G401 (cell line): ENCODE results near the gene PLCB4. TPM values are rescaled to one million over a fixed set of nuclear protein-coding genes. Genes with fewer than 3 reads are reported as not detected.
A peak's percentile ranks its signal among the peaks of the same experiment; 100 is the strongest.

ENCODE experiments used
- DNase-seq: peaks from one replicate; pipeline ENCODE4 v3.0.0-alpha.2; 2015; ENCODE audit warnings: low spot score
- in situ Hi-C: cut with HindIII; loops from 2 replicates; pipeline ENCODE4 v1.10.0; 2016; ENCODE audit warnings: low sequenced_read_pairs, mixed read lengths
- total RNA-seq: library from RNA; depleted of rRNA; stranded (reverse); fragments of >200 nt; shearing (Covaris generic); gene quantifications from 2 replicates; pipeline ENCODE4 v1.2.3, GENCODE V29; 2014

The PLCB4 gene
- total RNA-seq, 1 experiment from 2014 or later: 2.4 TPM

GRCh38 chr20:9428292-9428607 is 359.4 kb downstream of the PLCB4 start:
- in situ Hi-C loops: no loop called here
- DNase-seq: no peak

DNA sequence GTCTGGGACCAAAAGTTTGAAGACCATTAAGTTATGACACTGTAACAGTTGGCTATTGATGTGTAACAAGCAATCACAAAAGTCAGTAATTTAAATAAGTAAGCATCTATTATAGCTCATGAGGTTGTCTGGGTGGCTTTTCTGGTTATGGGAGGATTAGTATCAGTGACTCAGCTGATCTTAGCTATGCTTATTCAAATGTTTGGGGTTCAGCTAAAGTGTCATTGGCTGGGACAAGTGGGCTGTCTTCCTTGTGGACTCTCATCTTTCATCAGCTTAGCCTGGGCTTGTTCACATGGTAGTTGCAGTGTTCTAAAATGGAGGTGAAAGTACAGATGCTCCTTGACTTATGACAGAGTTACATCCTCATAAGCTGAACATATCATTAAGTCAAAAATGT is 370.9 kb downstream of the PLCB4 start:
- DNase-seq: no peak
- in situ Hi-C loops: no loop called here

GRCh38 chr20:9440892-9441291 is 372.0 kb downstream of the PLCB4 start:
- in situ Hi-C loops: no loop called here
- DNase-seq: no peak

DNA sequence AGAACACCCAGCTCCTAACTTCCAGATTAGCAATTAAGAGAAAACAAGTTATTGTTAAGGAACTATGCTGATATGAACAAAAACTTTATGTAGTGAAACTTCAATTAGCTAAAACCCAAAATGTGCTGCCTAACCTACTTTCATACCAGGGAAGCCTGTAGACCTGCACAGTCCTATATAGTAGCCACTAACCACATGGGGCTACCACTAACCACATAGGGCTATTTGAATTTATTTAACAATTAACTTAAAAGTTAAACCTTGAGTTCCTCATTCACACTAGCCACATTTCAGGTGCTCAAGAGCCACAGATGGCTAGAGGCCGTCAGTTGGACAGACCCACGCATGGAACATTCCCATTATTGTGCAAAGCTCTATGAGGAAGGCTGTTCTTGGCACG is 373.1 kb downstream of the PLCB4 start:
- in situ Hi-C loops: no loop called here
- DNase-seq: no peak

- in situ Hi-C loops: no loop called here
- DNase-seq: peak; percentile 44
Observed at GRCh38 chr20:9442858-9443257, 374.0 kb downstream of the PLCB4 start.

- in situ Hi-C loops: no loop called here
- no peak for DNase-seq
Observed at GRCh38 chr20:9444921-9445320, 376.0 kb downstream of the PLCB4 start.

- in situ Hi-C loops: no loop called here
- DNase-seq: no peak
Observed at GRCh38 chr20:9447182-9447581, 378.3 kb downstream of the PLCB4 start.

GRCh38 chr20:9453201-9453600 is 384.3 kb downstream of the PLCB4 start:
- DNase-seq: no peak
- in situ Hi-C loops: no loop called here

DNA sequence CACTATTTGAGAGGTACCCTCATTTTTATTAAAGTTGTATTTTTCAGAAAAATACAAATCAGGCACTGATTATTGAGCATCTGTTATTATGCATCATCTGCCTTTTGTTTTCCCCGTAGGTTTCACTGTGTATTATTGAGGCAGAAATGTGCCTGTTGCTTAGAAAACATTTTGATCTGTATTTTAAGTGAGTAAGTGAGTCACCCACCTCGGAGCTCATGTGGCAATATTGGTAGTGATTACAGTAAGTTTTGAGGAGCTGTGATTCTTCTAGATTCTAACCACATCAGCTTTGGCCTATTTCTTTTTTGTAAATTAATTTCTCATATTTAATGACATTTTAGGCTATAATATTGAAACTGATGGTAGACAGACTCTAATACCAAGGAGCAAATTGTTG is 385.9 kb downstream of the PLCB4 start:
- DNase-seq: no peak
- in situ Hi-C loops: no loop called here

DNA sequence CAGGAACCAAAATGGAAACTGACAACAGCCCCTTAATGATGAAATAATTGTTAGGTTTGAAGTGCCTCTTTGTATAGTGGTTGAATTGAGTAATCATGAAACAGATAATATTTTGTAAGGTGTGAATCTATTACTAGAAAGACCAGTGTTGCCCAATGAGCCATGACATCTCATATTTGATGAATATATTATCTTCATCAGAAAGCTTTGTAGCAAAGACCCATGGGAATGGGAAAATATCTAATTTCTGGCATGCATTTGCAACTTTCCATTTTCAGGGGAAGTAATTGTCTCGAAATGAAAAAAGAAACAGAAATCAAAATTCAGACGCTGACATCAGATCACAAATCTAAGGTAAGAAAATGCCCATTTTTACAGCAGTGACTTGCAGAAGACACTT is 388.2 kb downstream of the PLCB4 start:
- DNase-seq: no peak
- in situ Hi-C loops: no loop called here

DNA sequence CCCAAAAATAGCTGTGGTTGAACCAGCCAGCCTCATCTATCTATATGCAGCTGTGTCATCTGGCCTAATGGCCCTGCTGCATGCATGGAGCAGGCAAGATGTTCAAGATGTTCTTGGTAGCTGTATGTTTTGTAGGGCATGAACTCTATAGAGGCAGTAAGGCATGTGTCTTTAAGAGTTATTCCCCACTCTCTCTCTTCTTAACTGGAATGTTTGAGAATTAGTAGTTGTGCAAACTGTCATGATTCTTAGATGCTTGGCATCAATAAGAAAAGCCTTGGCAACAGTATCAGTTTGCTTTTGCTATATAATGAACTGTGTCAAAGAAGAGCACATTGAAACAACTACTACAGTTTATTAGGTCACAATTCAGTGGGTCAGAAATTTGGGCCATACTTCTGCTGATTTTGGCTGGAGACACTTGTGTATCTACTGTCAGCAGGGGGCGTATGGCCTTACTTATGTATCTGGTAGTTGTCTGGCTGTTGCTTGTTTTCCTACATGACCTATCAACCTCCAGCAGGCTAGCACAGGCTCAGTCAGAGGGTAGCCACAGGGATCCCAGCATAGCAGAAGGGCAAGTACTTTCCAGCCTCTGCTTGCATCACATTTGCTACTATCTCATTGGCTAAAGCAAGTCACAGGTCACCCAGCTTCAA is 389.4 kb downstream of the PLCB4 start:
- no peak for DNase-seq

DNA sequence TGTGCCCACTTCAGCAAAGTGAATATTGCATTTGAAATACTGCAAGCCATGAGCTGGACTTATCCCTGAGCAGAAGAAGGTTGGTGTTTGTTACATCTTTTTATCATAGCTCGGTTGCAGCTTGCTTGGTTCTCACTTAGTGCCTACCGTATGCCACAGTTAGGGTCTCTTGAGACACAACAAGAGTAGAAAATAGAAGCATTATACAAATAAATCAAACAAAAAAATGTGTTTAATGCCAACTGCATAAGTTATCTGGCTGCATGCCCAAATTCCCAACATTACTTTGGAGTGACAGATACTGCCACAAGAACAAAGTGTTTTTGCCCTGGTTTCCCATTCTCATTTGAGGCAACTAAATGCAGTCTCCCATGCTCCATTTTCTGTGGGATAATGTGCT is 391.6 kb downstream of the PLCB4 start:
- DNase-seq: no peak
- in situ Hi-C loops: no loop called here

More for the DNA sequence above, 389.4 kb downstream of the PLCB4 start:
- in situ Hi-C loops: no loop called here

DNA sequence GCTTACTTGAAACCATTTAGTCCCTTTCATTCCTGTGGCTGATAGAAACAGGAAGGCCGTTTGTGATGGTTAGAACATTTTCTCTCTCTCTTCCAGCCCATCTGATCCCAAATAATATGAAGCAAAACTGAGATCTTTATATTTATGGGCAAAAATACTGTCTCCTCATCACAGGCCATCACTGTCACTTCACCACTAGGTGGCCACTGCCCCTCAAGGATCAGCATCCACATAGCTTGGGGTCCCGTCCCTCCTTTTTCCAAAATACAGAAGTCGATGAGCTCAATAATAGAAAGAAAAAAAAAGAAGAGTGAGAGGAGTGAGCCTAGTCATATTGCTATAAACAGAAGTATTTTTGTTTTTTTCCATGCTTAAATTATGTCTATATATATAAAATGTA is 399.1 kb downstream of the PLCB4 start:
- DNase-seq: no peak
- in situ Hi-C loops: no loop called here

- in situ Hi-C loops: no loop called here
- DNase-seq: no peak
Observed at GRCh38 chr20:9474835-9475415, 406.0 kb downstream of the PLCB4 start.

GRCh38 chr20:9475456-9475855 is 406.6 kb downstream of the PLCB4 start:
- in situ Hi-C loops: no loop called here
- no peak for DNase-seq

DNA sequence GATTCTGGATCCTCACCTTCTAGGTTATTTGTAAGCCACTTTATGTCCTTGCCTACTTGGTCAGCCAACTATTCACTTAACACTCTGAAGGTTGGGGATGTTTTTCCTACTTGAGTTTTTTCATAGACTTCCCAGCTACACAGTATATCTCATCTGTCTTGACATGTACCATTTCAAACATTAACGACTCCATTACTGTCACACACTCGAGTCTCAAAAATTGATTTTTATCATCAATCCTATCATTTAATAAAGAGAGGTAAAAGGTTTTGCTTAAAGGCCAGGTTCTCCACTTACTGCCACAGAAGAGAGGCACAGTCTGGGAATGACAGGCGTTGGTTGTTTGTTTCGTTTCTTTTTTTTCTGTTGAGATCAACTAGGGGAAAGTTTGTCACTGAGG is 407.3 kb downstream of the PLCB4 start:
- in situ Hi-C loops: no loop called here
- no peak for DNase-seq

DNA sequence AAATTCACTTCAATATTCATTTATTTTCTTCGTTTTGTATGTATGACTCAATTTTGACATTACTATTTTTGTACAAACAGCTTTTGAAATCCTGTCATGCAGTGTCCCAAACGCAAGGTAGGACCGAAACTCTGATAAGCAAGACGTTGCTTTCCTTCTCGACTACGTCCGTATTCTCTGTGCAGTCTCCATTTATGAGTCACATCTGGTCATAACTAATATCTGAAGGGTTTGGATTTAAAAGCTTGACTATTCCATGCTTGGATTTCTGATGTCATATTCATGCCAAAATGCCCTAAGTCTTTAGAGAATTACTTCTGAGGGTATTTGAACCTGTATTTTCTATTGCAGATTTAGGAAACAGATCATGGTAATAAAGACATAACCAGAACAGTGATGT is 407.8 kb downstream of the PLCB4 start:
- DNase-seq: no peak
- in situ Hi-C loops: no loop called here

DNA sequence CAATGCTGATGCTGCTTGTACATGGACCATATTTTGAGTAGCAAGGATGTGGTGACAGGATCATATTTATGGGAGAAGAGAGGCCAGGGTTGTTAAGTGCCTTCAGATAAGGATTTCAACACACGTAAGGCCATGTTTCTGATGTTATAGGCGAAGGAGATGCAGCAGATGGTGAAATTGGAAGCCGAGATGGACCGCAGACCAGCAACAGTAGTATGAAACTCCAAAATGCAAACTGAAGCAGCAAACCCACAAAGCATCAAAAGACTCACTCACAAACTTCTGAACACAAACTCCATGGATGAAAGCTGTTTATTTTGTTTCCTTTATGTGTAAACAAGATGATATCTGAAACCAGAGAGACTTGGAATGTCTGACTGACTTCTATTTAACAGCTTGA is 409.9 kb downstream of the PLCB4 start:
- in situ Hi-C loops: no loop called here

DNA sequence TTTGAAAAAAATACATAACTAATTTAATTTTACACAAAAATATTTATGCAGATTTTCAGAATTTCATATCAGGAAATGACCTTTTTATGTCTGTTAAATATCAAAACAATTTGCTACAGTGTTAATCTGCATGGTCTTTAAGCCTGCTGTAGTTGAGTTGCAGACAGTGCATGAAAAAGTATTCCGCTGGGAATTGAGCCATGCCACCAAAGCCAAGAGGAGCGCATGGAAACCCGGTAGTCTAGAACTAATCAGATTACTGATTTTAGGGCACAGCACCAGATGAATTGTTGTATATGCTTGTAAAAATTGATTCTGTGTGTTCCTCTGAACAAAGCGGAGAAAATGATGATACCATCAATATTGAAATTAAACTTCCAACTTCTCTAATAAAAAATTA is 411.2 kb downstream of the PLCB4 start:
- no peak for DNase-seq
- in situ Hi-C loops: no loop called here

More for the DNA sequence above, 409.9 kb downstream of the PLCB4 start:
- DNase-seq: peak; percentile 27

DNA sequence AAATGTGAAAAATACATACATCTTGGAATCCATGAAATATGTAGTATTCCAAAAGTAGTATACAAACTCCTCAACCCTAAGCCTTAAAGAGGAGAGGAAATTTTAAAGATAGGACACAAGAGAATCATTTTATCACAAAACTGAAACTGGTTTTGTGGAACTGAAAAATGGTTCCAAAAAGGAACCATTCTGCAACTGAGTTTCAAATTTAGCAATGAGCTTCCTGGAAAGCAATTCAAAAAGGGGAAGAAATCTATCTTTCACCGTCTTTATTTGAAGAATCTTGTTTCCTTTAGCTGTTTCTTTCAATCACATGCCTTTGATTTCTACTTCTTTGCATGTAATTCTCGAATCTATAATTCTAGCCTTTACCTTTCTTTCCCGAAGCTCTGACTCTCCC is 413.3 kb downstream of the PLCB4 start:
- in situ Hi-C loops: no loop called here
- no peak for DNase-seq

DNA sequence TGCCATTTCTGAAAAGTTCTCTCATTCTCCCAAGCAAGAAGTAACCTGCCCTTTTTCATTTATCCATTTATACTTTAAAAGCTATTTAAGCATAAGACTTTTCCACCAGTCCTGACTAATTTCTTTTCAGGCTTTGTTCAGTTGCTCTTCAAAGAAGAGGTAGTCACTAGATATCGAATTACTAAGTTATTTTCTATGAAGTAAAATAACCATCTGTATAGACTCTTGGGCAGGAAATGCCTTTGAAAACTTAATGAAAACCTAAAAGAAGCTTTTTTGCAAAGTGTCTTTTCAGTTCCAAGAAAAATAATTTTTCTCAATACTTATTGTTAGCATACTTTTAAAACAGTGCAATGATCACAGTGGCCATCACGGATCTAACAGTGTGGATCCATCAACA is 414.2 kb downstream of the PLCB4 start:
- DNase-seq: no peak
- in situ Hi-C loops: no loop called here
